SK-N-SH treated with all-trans-retinoic acid at 6 μM for 48 hours (cell line): ENCODE results near the gene CYSRT1.

ENCODE experiments used
- ARNTL ChIP-seq: fragments of 450-650 bp; formaldehyde crosslinking; IDR thresholded peaks from 2 replicates; pipeline ENCODE4 v1.5.0; 2020; ENCODE audit warnings: low read depth, mild to moderate bottlenecking, moderate library complexity, borderline replicate concordance
- CREB5 ChIP-seq: fragments of 250-450 bp; sonication (Bioruptor Pico); IDR thresholded peaks from 2 replicates; pipeline ENCODE4 v1.5.1; 2020; ENCODE audit warnings: low read depth, mild to moderate bottlenecking, moderate library complexity
- ESRRG ChIP-seq: fragments of 250-450 bp; sonication (Bioruptor Pico); IDR thresholded peaks from 2 replicates; pipeline ENCODE4 v1.6.1; 2021; ENCODE audit warnings: mild to moderate bottlenecking
- GLIS3 ChIP-seq: fragments of 250-450 bp; sonication (Bioruptor Pico); IDR thresholded peaks from 2 replicates; pipeline ENCODE4 v1.5.0; 2020; ENCODE audit warnings: mild to moderate bottlenecking, moderate library complexity
- PATZ1 ChIP-seq: fragments of 250-450 bp; sonication (Bioruptor Pico); IDR thresholded peaks from 2 replicates; pipeline ENCODE4 v1.8.0; 2020; ENCODE audit warnings: mild to moderate bottlenecking, moderate library complexity, borderline replicate concordance
- RARB ChIP-seq: fragments of 250-450 bp; sonication (Bioruptor Pico); IDR thresholded peaks from 2 replicates; pipeline ENCODE4 v1.8.0; 2021; ENCODE audit warnings: mild to moderate bottlenecking, moderate library complexity
- SNAI2 ChIP-seq: fragments of 250-450 bp; sonication (Bioruptor Pico); IDR thresholded peaks from 2 replicates; pipeline ENCODE4 v1.5.0; 2020; ENCODE audit warnings: mild to moderate bottlenecking, moderate library complexity
- TCF4 ChIP-seq: fragments of 250-450 bp; sonication (Bioruptor Pico); IDR thresholded peaks from 2 replicates; pipeline ENCODE4 v1.8.0; 2021; ENCODE audit warnings: mild to moderate bottlenecking, moderate library complexity, borderline replicate concordance
- TOX ChIP-seq: fragments of 250-450 bp; sonication (Bioruptor Pico); IDR thresholded peaks from 2 replicates; pipeline ENCODE4 v1.8.0; 2021; ENCODE audit warnings: mild to moderate bottlenecking, moderate library complexity, borderline replicate concordance
- ZC3H10 ChIP-seq: fragments of 250-450 bp; sonication (Bioruptor Pico); IDR thresholded peaks from 2 replicates; pipeline ENCODE4 v1.5.1; 2021; ENCODE audit warnings: mild to moderate bottlenecking, moderate library complexity
- ZFP3 ChIP-seq: fragments of 250-450 bp; sonication (Bioruptor Pico); IDR thresholded peaks from 2 replicates; pipeline ENCODE4 v1.5.0; 2020; ENCODE audit warnings: mild to moderate bottlenecking, moderate library complexity
- ZFP30 ChIP-seq: fragments of 450-650 bp; formaldehyde crosslinking; IDR thresholded peaks from 2 replicates; pipeline ENCODE4 v1.5.0; 2022; ENCODE audit warnings: mild to moderate bottlenecking, moderate library complexity
- ZNF70 ChIP-seq: fragments of 450-650 bp; formaldehyde crosslinking; IDR thresholded peaks from 2 replicates; pipeline ENCODE4 v1.5.0; 2020; ENCODE audit warnings: mild to moderate bottlenecking, moderate library complexity

GRCh38 chr9:137229903-137230704, 5.1 kb downstream of the CYSRT1 start:
- TF ChIP-seq CREB5 (CRISPR knock-in tag) (no peak), ZFP3 (CRISPR knock-in tag) (no peak), GLIS3 (no peak), PATZ1 (no peak), ZFP30 (CRISPR knock-in tag) (no peak), TOX (CRISPR knock-in tag) (no peak), ARNTL (CRISPR knock-in tag) (no peak), ESRRG (CRISPR knock-in tag) (no peak), RARB (CRISPR knock-in tag) (no peak), ZNF70 (CRISPR knock-in tag) (no peak), SNAI2 (CRISPR knock-in tag) (no peak), ZC3H10 (CRISPR knock-in tag) (no peak), TCF4 (CRISPR knock-in tag) (no peak)
